Lower leg skin (tissue), 4 donors: ENCODE measurements around the gene GLE1. TPM values are rescaled to one million over a fixed set of nuclear protein-coding genes. Genes with fewer than 3 reads are reported as not detected.

Experiments used
- DNase-seq, 2 donors: peaks; one replicate each; pipeline ENCODE4 v3.0.0-alpha.2; 2019; ENCODE audit warnings: low spot score in 2 of 2
- H3K4me3 ChIP-seq: fragments of 200-600 bp; sonication (generic); 2 replicates; pipeline ENCODE4 v1.5.1; 2017; ENCODE audit warnings: mild to moderate bottlenecking, low read depth; ENCODE audit not compliant: poor library complexity, severe bottlenecking
- CTCF ChIP-seq, 3 donors: fragments of 450-650 bp; IDR thresholded peaks; one replicate each; pipeline ENCODE4 v1.5.1; 2016; ENCODE audit warnings: antibody characterized with exemption in 3 of 3, mild to moderate bottlenecking in 3 of 3, moderate library complexity in 2 of 3
- POLR2A ChIP-seq, 2 donors: fragments of 450-650 bp; IDR thresholded peaks; one replicate each; pipeline ENCODE4 v1.6.1; 2016 to 2017; ENCODE audit warnings: antibody characterized with exemption in 2 of 2, mild to moderate bottlenecking in 1 of 2, moderate library complexity in 1 of 2
- WGBS, 2 donors: methylation state at CpG; one replicate each; pipeline ENCODE4 v1.1.5; 2018; 5-methylcytosine and 5-hydroxymethylcytosine counted together
- intact Hi-C: fragments of 100-400 bp; cut with DNase I; formaldehyde crosslinking; loops from one replicate; pipeline ENCODE4 v1.15.0; 2023; ENCODE audit warnings: low total_unique reads
- total RNA-seq, 4 donors: library from RNA; depleted of rRNA; stranded (reverse); fragments of >200 nt; gene quantifications; one replicate each; pipeline ENCODE4 v1.1.0, GENCODE V29; 2016

Gene GLE1
- total RNA-seq, 4 donors from 2014 or later = 28.6 to 44.3 (median 30.8) TPM

DNA sequence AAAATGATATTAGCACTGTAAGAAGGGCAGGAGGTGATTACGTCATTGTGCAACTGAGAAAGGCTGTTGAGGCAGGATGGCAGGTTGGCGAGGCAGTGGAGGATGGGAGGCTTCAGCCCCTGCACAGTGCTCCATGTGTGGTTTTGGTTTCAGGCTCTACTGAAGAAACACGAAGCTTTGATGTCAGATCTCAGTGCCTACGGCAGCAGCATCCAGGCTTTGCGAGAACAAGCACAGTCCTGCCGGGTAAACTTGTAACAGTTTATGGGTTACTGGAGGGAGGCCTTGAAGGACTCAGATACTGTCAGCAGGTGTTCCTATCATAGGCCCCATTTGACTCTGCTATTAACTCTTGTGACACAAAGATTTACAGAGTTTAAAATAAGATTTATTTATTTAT lies 82.9 kb downstream of the GLE1 start:
- intact Hi-C loops = no loop called here
- 65 to 69% methylated on average over 6 of the region's 6 CpGs for WGBS, 2 donors
- DNase-seq = no peak

GRCh38 chr9:128588581-128589233 lies 84.2 kb downstream of the GLE1 start:
- DNase-seq = no peak
- TF ChIP-seq CTCF (IDR thresholded peaks at IDR 0.05) = no peak
- no peak for TF ChIP-seq POLR2A (IDR thresholded peaks at IDR 0.05)
- WGBS, 2 donors = 94 to 96% methylated on average over 11 of the region's 11 CpGs
- H3K4me3 ChIP-seq = no peak overlapping the region
- intact Hi-C loops = no loop called here

More for the DNA sequence above, 82.9 kb downstream of the GLE1 start:
- TF ChIP-seq POLR2A (IDR thresholded peaks at IDR 0.05) (no peak), CTCF (IDR thresholded peaks at IDR 0.05) (no peak)
- H3K4me3 ChIP-seq = no peak overlapping the region

Other genes with a start within 250 kb of the GLE1 start
- 100 to 1,000 TPM in 3 of 4 donors, 10 to 100 TPM in 1; 81.8 to 123 (median 116) TPM for gene GOLGA2, start 228.7 kb upstream of the GLE1 start, total RNA-seq
- 10 to 100 TPM; 12.3 to 31.1 (median 24.8) TPM for gene SWI5, start 228.4 kb upstream of the GLE1 start, total RNA-seq
- 10 to 100 TPM; 10.8 to 13.9 (median 11.5) TPM for gene TRUB2, start 182.3 kb upstream of the GLE1 start, total RNA-seq
- gene COQ4, start 181.9 kb upstream of the GLE1 start, total RNA-seq = 100 to 1,000 TPM in 2 of 4 donors, 10 to 100 TPM in 2; 80.4 to 120 (median 99.4) TPM
- 100 to 1,000 TPM in 1 of 4 donors, 10 to 100 TPM in 3; 64.7 to 105 (median 73.3) TPM for gene SLC27A4, start 164.2 kb upstream of the GLE1 start, total RNA-seq
- 10 to 100 TPM; 24.3 to 37.7 (median 31.1) TPM for gene URM1, start 133.3 kb upstream of the GLE1 start, total RNA-seq
- 10 to 100 TPM in 1 of 4 donors, 1 to 10 TPM in 3; 5.6 to 21.3 (median 7.3) TPM for gene CERCAM, start 83.9 kb upstream of the GLE1 start, total RNA-seq
- 10 to 100 TPM; 15.0 to 22.1 (median 18.0) TPM for gene ODF2, start 48.7 kb upstream of the GLE1 start, total RNA-seq
- gene SPTAN1, start 47.9 kb downstream of the GLE1 start, total RNA-seq = 100 to 1,000 TPM; 223 to 331 (median 293) TPM
- gene DYNC2I2, start 152.1 kb downstream of the GLE1 start, total RNA-seq = 10 to 100 TPM; 36.6 to 46.8 (median 44.0) TPM
- 100 to 1,000 TPM; 135 to 220 (median 178) TPM for gene SET, start 184.5 kb downstream of the GLE1 start, total RNA-seq
- 1 to 10 TPM; 2.4 to 8.4 (median 4.1) TPM for gene PKN3, start 197.8 kb downstream of the GLE1 start, total RNA-seq
- 10 to 100 TPM; 68.3 to 95.7 (median 84.1) TPM for gene ZDHHC12, start 219.4 kb downstream of the GLE1 start, total RNA-seq